GF-D8 (cell line): ENCODE data around the gene CCDC38.
"Not testable (repeated sequence)": the region's sequence is repeated elsewhere in the genome, so short reads cannot be mapped to it uniquely, and the experiment has no call there.

Experiments
- DNase-seq: peaks from one replicate; lab custom pipeline; 2025; lab: John Stamatoyannopoulos, UW

CCDC38 gene

GRCh38 chr12:95882873-95883272 lies 59.5 kb downstream of the CCDC38 start:
- no peak for DNase-seq

GRCh38 chr12:95882080-95882479 lies 60.3 kb downstream of the CCDC38 start:
- DNase-seq: no peak

DNA sequence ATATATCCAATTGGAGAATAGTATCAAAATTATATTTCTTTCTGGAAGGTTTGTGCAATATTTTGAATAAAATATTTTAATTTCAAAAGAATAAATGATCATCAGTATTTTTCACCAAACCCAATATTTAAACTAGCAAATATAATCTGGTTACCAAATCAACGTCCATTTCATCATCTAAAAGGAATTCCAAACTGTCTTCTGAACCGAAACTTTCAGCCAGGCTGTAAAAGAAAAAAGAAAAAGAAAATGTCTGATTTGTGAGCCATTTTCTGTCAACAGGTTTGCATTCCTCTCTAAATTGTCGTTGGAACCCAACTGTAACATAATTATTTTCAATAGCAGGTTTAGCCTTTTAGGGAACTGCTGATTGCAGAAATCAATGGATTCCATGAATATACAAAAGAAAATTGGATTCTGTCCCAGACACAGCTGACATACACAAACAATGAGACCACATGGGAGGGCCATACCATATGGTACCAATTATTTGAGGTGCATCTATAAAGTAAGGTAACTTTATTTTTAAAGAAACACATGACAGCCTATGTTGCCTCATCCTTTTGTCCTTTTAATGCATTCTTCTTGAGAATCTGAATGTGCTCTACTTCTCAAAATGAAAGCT lies 61.0 kb downstream of the CCDC38 start:
- no peak for DNase-seq

DNA sequence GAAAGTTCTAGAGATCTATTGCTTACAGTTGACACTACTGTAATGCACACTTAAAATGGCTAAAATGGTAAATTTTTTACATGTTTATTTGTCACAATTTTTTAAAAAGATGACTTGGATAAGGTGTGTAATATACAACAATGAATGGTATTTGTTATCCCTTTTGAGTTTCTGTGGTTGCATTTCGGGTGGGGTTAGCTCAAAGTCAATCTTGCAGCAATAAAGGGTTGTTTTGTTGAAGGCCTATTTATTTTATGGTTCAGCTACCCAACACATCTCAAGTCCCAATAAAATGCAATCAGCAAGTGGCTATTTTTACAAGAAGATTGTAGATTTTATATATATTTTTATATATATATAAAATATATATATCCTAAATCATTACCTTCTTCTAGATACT lies 61.5 kb downstream of the CCDC38 start:
- no peak for DNase-seq

GRCh38 chr12:95877622-95878021 lies 64.8 kb downstream of the CCDC38 start:
- DNase-seq: no peak

DNA sequence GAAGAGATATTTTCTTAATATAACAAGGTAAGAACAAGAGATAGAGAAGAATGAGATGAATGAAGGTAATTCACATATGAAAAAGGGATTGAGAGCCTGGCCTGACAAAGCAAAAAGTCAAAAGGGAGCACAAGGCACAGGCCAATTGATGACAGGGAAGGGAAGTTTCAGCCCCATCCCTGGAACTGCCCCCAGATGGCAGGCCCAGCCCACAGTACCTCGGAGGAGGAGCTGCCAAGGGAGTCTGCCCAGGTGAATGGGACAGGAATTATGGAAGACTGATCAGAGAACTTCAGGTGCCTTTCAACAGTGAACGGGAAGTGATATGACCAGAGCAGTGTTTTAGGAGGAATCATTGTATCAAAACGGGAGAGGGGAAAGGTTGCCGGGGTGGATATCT lies 68.0 kb downstream of the CCDC38 start:
- no peak for DNase-seq

- DNase-seq: no peak
Measured at GRCh38 chr12:95870897-95871296, 71.5 kb downstream of the CCDC38 start.

DNA sequence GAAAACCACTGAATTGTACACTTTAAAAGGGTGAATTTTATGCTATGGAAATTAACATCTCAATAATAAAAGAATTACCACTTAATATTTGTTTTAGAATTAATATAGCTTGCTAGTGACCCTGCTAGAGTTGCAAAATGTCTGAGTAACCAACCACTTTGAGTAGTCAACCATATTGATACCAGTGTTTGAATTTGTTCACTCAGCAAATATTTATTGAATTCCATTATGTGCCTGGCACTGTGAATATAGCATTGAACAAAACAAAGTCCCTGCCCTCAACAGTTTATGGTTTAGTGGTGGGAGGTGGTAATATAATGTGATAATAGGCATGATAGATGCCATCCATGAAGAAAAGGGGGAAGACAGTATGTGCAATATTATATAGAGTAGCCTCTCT lies 79.1 kb downstream of the CCDC38 start:
- no peak for DNase-seq

- no peak for DNase-seq
Measured at GRCh38 chr12:95862038-95862437, 80.4 kb downstream of the CCDC38 start.

- peak; percentile 21 for DNase-seq
Measured at GRCh38 chr12:95859947-95860850, 82.2 kb downstream of the CCDC38 start.

DNA sequence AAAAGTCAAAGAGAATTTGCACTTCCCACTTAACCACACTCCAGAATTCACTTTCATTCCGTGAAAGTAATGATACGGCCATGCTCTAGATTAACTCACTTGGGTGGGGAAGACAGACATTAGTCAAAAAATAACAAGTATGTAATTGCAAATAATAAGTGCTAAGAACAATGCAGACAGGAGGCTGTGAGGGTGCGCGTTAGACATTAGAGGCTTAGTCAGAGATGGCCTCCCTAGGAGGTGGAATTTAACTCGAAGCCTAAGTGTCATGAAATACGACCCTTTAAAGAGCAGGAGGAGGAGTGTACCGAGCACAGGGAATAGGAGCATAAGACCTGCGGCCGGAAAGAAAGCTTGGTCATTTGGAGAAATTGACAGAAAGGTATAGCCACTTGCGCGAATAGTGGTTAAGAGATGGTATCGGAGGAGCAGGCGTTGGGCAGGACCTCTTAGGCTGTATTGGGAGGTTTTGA lies 83.0 kb downstream of the CCDC38 start:
- DNase-seq: no peak

DNA sequence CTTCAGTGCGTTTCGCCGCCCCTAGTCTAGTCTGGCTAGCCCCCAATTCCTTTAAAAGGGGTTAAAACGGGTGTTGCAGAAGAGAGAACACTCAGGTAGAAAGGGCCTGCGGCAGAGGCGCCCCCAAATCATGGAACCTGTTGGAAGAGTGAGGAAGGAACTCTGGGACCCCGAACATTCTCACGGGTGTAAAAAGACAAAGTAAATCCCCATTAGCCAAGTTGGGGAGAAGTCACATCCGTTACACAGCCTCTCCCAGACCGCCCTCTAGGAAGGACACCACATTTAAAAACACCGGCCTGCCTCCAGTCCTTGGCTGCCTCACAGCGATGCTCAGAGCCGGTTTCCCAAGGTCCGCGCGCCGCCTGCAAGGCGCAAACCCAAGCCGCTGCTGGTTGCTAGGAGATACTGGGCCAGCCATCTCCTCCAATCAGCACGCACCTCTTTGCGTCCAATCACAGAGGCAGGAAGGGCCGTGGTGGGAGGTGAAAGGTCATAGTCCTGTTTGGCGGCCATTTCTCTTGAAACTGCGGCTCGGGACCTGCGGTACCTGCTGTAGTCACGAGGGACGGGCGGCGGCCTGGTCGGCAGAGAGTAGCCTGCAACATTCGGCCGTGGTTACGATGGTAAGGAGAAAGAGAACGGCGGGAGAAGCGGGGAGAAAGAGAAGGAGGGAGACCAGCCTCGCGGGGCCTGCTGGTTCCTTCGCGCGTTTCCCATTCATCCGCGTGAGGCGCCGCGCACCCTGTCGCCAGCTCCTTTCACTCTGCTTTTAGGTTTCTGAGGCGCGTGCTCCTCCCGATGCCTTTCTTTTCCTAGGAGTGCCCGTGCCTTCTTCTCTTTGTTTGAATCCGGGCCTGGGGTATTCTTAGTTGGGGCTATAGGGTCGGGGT lies 83.7 kb downstream of the CCDC38 start, which contains the start of gene SNRPF:
Gene SNRPF (plus strand): TSS at position 502 of the 893 bp plus-strand sequence. CDS start 122 bp downstream, at position 624.
- DNase-seq: peak; percentile 86

DNA sequence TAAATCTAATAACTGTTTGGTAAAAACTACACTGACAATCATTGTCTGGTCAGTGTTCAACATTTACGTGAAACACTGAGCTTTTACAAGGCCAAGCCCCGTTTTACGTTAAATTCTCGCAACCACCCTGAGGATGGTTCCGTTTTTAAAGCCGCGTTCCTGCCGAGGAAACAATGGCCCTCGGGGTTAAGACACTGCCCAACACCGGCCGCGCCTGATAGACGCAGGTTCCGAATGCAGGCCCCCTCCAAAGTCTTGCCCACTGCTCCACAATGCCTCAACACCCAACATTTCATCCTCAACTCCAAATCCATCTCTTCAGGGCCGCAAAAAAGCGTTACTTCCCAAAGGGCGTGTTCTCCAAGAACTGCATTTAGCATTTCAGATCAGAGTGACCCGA lies 84.6 kb downstream of the CCDC38 start:
- no peak for DNase-seq

GRCh38 chr12:95857156-95857555 lies 85.3 kb downstream of the CCDC38 start:
- no peak for DNase-seq

DNA sequence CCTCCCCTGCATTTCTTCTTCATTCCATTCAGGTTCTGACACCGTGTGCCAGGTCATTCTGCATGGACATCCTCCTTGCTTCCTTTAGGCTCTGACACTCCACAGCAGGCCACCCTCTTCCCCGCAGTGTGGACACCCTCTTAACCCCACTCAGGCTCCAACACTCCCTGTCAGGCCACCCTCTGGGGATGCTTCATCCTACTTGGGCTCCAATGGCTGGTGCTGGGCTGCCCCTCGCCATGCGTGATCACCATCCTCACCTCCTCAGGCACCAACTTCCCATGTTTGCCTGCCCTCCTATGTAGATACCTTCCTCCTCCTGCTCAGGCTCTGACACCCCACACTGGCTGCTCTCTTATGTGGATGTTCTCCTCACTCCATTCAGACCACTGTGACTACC lies 90.3 kb downstream of the CCDC38 start:
- no peak for DNase-seq

DNA sequence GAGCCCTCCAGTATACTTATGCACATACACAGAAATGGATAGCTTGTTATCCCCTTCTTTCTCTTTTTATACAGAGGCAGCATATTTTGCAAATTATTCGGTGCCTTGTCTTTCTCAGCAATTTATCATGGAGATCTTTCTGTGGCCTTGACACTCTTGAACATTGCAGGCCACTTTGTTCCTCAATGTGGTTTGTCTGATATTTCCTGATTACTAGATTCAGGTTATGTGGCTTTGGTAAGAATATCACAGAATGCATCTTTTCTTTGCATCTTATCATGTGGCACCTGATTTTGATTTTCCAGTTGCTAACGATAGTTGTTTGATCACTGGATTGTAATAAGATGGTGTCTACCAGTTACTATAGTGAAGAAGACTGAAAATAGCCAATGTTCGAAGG lies 90.8 kb downstream of the CCDC38 start:
- peak; percentile 31 for DNase-seq

GRCh38 chr12:95848575-95849388 lies 93.6 kb downstream of the CCDC38 start:
- no peak for DNase-seq

DNA sequence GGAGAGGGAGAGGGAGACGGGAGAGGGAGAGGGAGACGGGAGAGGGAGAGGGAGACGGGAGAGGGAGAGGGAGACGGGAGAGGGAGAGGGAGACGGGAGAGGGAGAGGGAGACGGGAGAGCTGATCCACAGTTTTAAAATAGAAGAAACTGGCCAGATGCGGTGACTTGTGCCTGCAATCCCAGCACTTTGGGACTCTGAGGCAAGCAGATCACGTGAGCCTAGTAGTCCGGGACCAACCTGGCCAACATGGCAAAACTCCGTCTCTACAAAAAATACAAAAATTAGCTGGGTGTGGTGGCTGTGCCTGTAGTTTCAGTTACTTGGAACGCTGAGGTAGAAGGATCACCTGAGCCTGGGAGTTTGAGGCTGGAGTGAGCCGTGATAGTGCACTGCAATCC lies 100.0 kb downstream of the CCDC38 start:
- DNase-seq: not testable (repeated sequence)

DNA sequence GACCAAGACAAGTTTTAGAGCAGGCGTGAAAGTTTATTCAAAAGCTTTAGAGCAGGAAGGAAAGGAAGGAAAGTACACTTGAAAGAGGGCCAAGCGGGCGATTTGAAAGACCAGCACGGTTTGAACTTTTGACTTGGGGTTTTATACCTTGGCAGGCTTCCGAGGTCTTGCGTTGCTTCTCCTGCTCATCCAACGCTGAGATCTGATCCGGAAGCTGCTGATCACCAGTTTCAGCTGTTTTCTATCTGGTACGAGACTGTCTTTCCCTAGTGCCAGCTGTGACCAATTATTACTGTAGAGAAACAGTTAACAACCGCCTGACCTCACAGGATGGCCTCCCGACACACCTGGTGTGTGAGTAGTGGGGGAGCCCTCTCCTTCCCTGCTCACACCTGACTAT lies 104.3 kb downstream of the CCDC38 start:
- peak; percentile 60 for DNase-seq

DNA sequence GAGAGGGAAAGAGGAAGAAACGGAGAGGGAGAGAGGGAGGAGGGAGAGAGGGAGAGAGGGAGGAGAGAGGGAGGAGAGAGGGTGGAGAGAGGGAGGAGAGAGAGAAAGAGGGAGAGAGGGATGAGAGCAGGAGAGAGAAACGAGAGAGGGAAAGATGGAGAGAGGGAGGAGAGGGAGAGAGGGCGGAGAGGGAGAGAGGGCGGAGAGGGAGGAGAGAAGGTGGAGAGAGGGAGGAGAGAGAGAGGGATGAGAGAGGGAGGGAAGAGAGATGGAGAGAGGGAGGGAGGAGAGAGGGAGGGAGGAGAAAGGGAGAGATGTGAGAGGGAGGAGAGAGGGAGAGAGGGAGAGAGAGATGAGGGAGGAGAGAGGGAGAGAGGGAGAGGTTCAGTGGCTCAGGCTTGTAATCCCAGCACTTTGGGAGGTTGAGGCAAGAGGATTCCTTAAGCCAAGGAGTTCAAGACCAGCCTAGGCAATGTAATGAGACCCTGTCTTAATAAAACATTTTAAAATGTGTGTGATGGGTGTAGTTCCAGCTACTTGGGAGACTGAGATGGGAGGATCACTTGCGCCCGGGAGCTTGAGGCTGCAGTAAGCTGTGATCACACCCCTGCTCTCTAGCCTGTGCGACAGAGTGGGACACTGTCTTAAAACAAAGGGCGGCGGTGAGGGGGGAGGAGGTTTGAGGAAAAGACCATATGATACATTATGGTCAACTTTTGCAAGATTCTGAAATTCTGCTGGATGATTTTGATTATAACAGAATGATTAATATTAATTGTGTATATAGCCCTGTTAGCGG lies 105.0 kb downstream of the CCDC38 start:
- no peak for DNase-seq
